Heart left ventricle (tissue), 16 donors: ENCODE results near the gene PRPS1. TPM values are rescaled to one million over a fixed set of nuclear protein-coding genes. Genes with fewer than 3 reads are reported as not detected.

Experiments used
- ATAC-seq, 4 donors: fragments of 200-7000 bp; cut with Tn5 transposase; one replicate each; pipeline ENCODE4 v1.9.1; 2020 to 2022; ENCODE audit warnings: moderate library complexity in 4 of 4, mild to moderate bottlenecking in 3 of 4, moderate number of reproducible peaks in 1 of 4
- DNase-seq, 5 donors: peaks; one replicate each; pipeline ENCODE4 v3.0.0-alpha.2; 2020
- H3K27ac ChIP-seq, 12 donors: fragments of 200-600 bp; sonication (generic) in 4 of 12; one replicate each; pipeline versions ENCODE4 v1.5.0 to v1.8.0; 2016 to 2022; ENCODE audit warnings: mild to moderate bottlenecking in 2 of 12
- H3K27me3 ChIP-seq, 9 donors: fragments of 200-600 bp; sonication (generic) in 2 of 9; one replicate each; pipeline versions ENCODE4 v1.5.1 to v1.8.0; 2016 to 2022; ENCODE audit warnings: mild to moderate bottlenecking in 3 of 9
- H3K36me3 ChIP-seq, 9 donors: fragments of 200-600 bp; sonication (generic) in 2 of 9; one replicate each; pipeline versions ENCODE4 v1.5.0 to v1.8.0; 2018 to 2022; ENCODE audit warnings: mild to moderate bottlenecking in 2 of 9
- H3K4me1 ChIP-seq, 12 donors: fragments of 200-600 bp; sonication (generic) in 4 of 12; one replicate each; pipeline versions ENCODE4 v1.5.0 to v1.8.0; 2016 to 2022; ENCODE audit warnings: mild to moderate bottlenecking in 3 of 12
- H3K4me3 ChIP-seq, 12 donors: fragments of 200-600 bp; sonication (generic) in 4 of 12; one replicate each; pipeline versions ENCODE4 v1.5.0 to v1.8.0; 2017 to 2022; ENCODE audit warnings: mild to moderate bottlenecking in 9 of 12, moderate library complexity in 4 of 12
- H3K9me3 ChIP-seq, 12 donors: fragments of 200-600 bp; sonication (generic) in 4 of 12; one replicate each; pipeline versions ENCODE4 v1.5.0 to v1.8.0; 2016 to 2022; ENCODE audit warnings: mild to moderate bottlenecking in 1 of 12
- CTCF ChIP-seq, 12 donors: fragments of 200-600 bp; sonication (generic) in 4 of 12; IDR thresholded peaks; one replicate each; pipeline versions ENCODE4 v1.5.0 to v1.8.0; 2018 to 2022; ENCODE audit warnings: antibody characterized with exemption in 12 of 12, mild to moderate bottlenecking in 5 of 12
- POLR2A ChIP-seq, 2 donors: fragments of 450-650 bp; IDR thresholded peaks; one replicate each; pipeline ENCODE4 v1.6.1; 2017; ENCODE audit warnings: antibody characterized with exemption in 2 of 2, mild to moderate bottlenecking in 2 of 2, moderate library complexity in 2 of 2
- WGBS, 4 donors: extraction: QIAGEN DNeasy Blood & Tissue Kit in 2 of 4; methylation state at CpG; one replicate each; pipeline versions ENCODE4 v1.1.5 to v1.1.7; 2013 to 2018; 5-methylcytosine and 5-hydroxymethylcytosine counted together
- intact Hi-C, 10 donors: fragments of 100-400 bp; cut with DNase I; formaldehyde crosslinking; loops; one replicate each; pipeline versions ENCODE4 v1.11.1 to v1.14.2; 2022
- long read RNA-seq, 3 donors: library from polyadenylated mRNA; unstranded; transcript quantifications; one replicate each; pipeline ENCODE4 v2.0.0, GENCODE V29; 2020 to 2021
- polyA plus RNA-seq, 2 donors: library from polyadenylated mRNA; stranded (reverse); fragments of 200-250 nt; gene quantifications; one replicate each; pipeline ENCODE4 v1.2.3, GENCODE V29; 2013
- total RNA-seq, 9 donors: library from RNA; depleted of rRNA in 2 of 9; stranded (reverse); fragments of >200 nt in 2 of 9; fragmentation: NEBNext Ultra II Directional in 3 of 9; extraction: Animal tissue kit (Norgen Biotek cat#: 25700) in 3 of 9; gene quantifications; one replicate each; pipeline versions ENCODE4 v1.1.0 to v1.2.4, GENCODE V29; 2016 to 2023
- donor health status: ischemic (EF 13 %, LVEDD 7.1; RV severe dilation, severe dysfunction).
- donor health status: healthy with polysubstance abuse.
- donor health status: DM: no; HTN: yes; CAD: no.
- donor health status: DM: no; HTN: no; CAD: no.
- donor health status: ischemic (EF 25% LVEDD 6.9; RV normal size, moderate dysfunction).
- donor health status: ischemic (EF 25% LVEDD 5.7; RV mildly dilated, moderate dysfunction).
- donor health status: healthy.
- donor health status: DM: yes; HTN: yes; CAD: no.
- donor health status: ischemic (EF 35%, LVEDD 5.7; RV mildly dilated, moderate dysfunction).
- donor health status: nonischemic (EF 11% LVEDD 7.7; RV severe dilation, severe dysfunction).
- donor health status: DM: yes; HTN: yes; CAD: no.
- donor health status: PGD.
- donor health status: ischemic (EF 29% LVEDD 5.4; RV normal size, mild dysfunction).
- donor health status: nonischemic (EF 23%, LVEDD 6.1; RV moderate dilation, normal function).

PRPS1 gene
- total RNA-seq, result 10 to 100 TPM; 19.4 to 32.0 (median 25.0) TPM
- 10 to 100 TPM in 1 of 2 donors, 1 to 10 TPM in 1; 7.2 to 41.0 TPM for polyA plus RNA-seq
- long read RNA-seq, donor 1, partial matches to known transcripts, result 2 of 3 reads
- long read RNA-seq, donor 1, other reads (novel, unspliced or antisense), result 0 of 3 reads
- long read RNA-seq, donor 2, transcript PRPS1-204 (7 exons, 2,152 nt), result major isoform, 27 of 32 reads
- long read RNA-seq, donor 2, partial matches to known transcripts, result 3 of 32 reads
- long read RNA-seq, donor 2, other reads (novel, unspliced or antisense), result 2 of 32 reads
- long read RNA-seq, donor 3, transcript PRPS1-204 (7 exons, 2,152 nt), result major isoform, 5 of 6 reads
- long read RNA-seq, donor 3, partial matches to known transcripts, result 1 of 6 reads
- long read RNA-seq, donor 3, other reads (novel, unspliced or antisense), result 0 of 6 reads

- DNase-seq (peak; percentile 90 to 93 (median 91)), ATAC-seq (peak; percentile 99 to 100 (median 100))
- 0 to 46% (median 21%) methylated on average over 37 of the region's 37 CpGs for WGBS, 4 donors
- TF ChIP-seq POLR2A (IDR thresholded peaks at IDR 0.05), result peak in 1 of 2 donors; percentile 83
- TF ChIP-seq CTCF (IDR thresholded peaks at IDR 0.05), result peak in 1 of 12 donors; percentile 28
- peak within 1 kb of the TSS; percentile 35 to 87 (median 66) for H3K4me3 ChIP-seq
- intact Hi-C loops, result loop anchor here in 2 of 10 donors (5.0 to 10.0 kb wide), 3 partner anchors 83 to 513 kb away; partner anchors contain the start of gene RBM41 (in 1 of the 2)
- H3K36me3 ChIP-seq, result no peaks in the 10 kb centered on the region
- peaks cover 0 to 3% (median 0%) of the 10 kb centered on the region in 12 donors for H3K9me3 ChIP-seq
- H3K27me3 ChIP-seq, result peaks cover 0 to 9% (median 0%) of the 10 kb centered on the region in 9 donors
- H3K4me1 ChIP-seq, result peaks cover 0 to 11% (median 0%) of the 10 kb centered on the region in 12 donors
- peak within 1 kb of the TSS in 11 of 12 donors; percentile 55 to 83 (median 75) for H3K27ac ChIP-seq
These were observed at the start of gene PRPS1 for GRCh38 chrX:107627838-107628661. TSS of gene PRPS1 (plus strand) at chrX:107628510. CDS start at chrX:107628629, 119 bp downstream.

DNA sequence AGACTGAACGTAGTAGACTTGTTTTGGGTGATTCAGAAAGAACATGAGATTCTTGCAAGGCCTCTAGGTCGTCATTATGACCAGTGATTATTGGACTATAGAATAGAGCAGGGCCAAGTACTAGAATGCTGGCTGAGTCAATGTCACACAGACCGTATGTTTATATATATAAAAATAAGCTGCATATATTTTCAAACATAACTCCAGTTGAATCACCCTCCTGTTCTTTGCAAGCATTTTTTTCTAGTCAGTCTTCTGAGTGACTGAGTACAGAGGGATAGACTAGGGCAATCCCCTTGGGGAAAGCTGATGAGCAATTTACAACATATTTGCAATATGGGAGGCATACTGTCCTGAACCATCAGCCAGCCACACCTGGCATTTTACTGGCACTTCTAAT, 48.4 kb upstream of the PRPS1 start:
- 59 to 83% (median 73%) methylated on average over 3 of the region's 3 CpGs for WGBS, 4 donors
- H3K4me3 ChIP-seq, result no peak overlapping the region
- intact Hi-C loops, result no loop called here
- H3K27ac ChIP-seq, result no peak overlapping the region
- H3K9me3 ChIP-seq, result peaks cover 0 to 9% (median 0%) of the 10 kb centered on the region in 12 donors
- TF ChIP-seq POLR2A (IDR thresholded peaks at IDR 0.05) (no peak), CTCF (IDR thresholded peaks at IDR 0.05) (no peak)
- no peak for DNase-seq
- H3K36me3 ChIP-seq, result no peaks in the 10 kb centered on the region
- H3K4me1 ChIP-seq, result no peaks in the 10 kb centered on the region
- H3K27me3 ChIP-seq, result peaks cover 0 to 9% (median 0%) of the 10 kb centered on the region in 9 donors
- no peak for ATAC-seq

DNA sequence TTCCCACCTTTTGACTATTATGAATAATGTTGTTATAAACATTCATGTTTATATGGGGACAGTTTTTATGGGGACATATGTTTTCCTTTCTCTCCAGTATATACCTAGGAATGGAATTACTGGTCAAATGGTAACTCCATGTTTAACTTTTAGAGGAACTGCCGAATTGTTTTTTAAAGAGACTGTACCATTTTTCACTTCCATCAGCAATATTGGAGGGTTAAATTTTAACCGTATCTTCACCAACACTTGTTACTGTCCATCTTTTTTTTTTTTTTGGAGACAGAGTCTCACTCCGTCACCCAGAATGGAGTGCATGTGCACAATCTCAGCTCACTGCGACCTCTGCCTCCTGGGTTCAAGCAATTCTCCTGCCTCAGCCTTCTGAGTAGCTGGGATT, 46.4 kb upstream of the PRPS1 start:
- Histone ChIP-seq H3K36me3 (no peaks in the 10 kb centered on the region), H3K4me3 (no peak overlapping the region), H3K27ac (no peak overlapping the region), H3K27me3 (no peaks in the 10 kb centered on the region), H3K9me3 (peaks cover 0 to 12% (median 0%) of the 10 kb centered on the region in 12 donors), H3K4me1 (no peaks in the 10 kb centered on the region)
- no peak for DNase-seq
- intact Hi-C loops, result no loop called here
- ATAC-seq, result no peak
- TF ChIP-seq CTCF (IDR thresholded peaks at IDR 0.05) (no peak), POLR2A (IDR thresholded peaks at IDR 0.05) (no peak)
- WGBS, 4 donors, result 85 to 94% (median 87%) methylated on average over 4 of the region's 4 CpGs

- H3K9me3 ChIP-seq, result peaks cover 0 to 12% (median 0%) of the 10 kb centered on the region in 12 donors
- no peak for ATAC-seq
These were observed 39.1 kb upstream of the PRPS1 start for GRCh38 chrX:107589243-107589642.

More at GRCh38 chrX:107589243-107589642, 39.1 kb upstream of the PRPS1 start:
- Histone ChIP-seq H3K27ac (no peak overlapping the region), H3K4me1 (no peaks in the 10 kb centered on the region), H3K27me3 (peaks cover 0 to 5% (median 0%) of the 10 kb centered on the region in 9 donors), H3K4me3 (no peak overlapping the region), H3K36me3 (no peaks in the 10 kb centered on the region)
- no peak for DNase-seq
- TF ChIP-seq POLR2A (IDR thresholded peaks at IDR 0.05) (no peak), CTCF (IDR thresholded peaks at IDR 0.05) (no peak)
- intact Hi-C loops, result no loop called here
- WGBS, 4 donors, result 89 to 95% (median 90%) methylated on average over 6 of the region's 6 CpGs
